Immature natural killer cell (primary cell): Measurements from ENCODE around the gene ST13. TPM values are rescaled to one million over a fixed set of nuclear protein-coding genes. Genes with fewer than 3 reads are reported as not detected.
"Not testable (repeated sequence)": the region's sequence is repeated elsewhere in the genome, so short reads cannot be mapped to it uniquely, and the experiment has no call there.

Experiments used
- DNase-seq, 3 donors: peaks; one replicate each; pipeline ENCODE4 v3.0.0; 2022; ENCODE audit warnings: mixed read lengths in 1 of 3
- H3K27ac Mint-ChIP-seq, 6 donors: one replicate each; pipeline ENCODE4 v1.8.0; 2020; ENCODE audit warnings: mixed read lengths in 6 of 6, mild to moderate bottlenecking in 5 of 6, inconsistent platforms in 4 of 6, moderate library complexity in 3 of 6
- H3K27me3 Mint-ChIP-seq, 3 donors: one replicate each; pipeline ENCODE4 v1.8.0; 2020 to 2021; ENCODE audit warnings: low read depth in 3 of 3, mild to moderate bottlenecking in 3 of 3, mixed read lengths in 3 of 3, moderate library complexity in 3 of 3, inconsistent platforms in 1 of 3
- H3K36me3 Mint-ChIP-seq, 3 donors: one replicate each; pipeline ENCODE4 v1.8.0; 2020; ENCODE audit warnings: mixed read lengths in 3 of 3, inconsistent platforms in 2 of 3, mild to moderate bottlenecking in 2 of 3
- H3K4me1 Mint-ChIP-seq, 2 donors: one replicate each; pipeline ENCODE4 v1.8.0; 2020; ENCODE audit warnings: inconsistent platforms in 2 of 2, mild to moderate bottlenecking in 2 of 2, mixed read lengths in 2 of 2, moderate library complexity in 1 of 2
- H3K4me3 Mint-ChIP-seq, 5 donors: one replicate each; pipeline ENCODE4 v1.8.0; 2020; ENCODE audit warnings: mild to moderate bottlenecking in 5 of 5, mixed read lengths in 5 of 5, inconsistent platforms in 3 of 5, moderate library complexity in 3 of 5
- H3K9me3 Mint-ChIP-seq, 6 donors: one replicate each; pipeline ENCODE4 v1.8.0; 2020; ENCODE audit warnings: mild to moderate bottlenecking in 6 of 6, mixed read lengths in 6 of 6, inconsistent platforms in 4 of 6, moderate library complexity in 3 of 6
- polyA plus RNA-seq, 3 donors: library from polyadenylated mRNA; unstranded; fragments of 300-500 nt; fragmentation: Illumina TruSeq; gene quantifications; one replicate each; pipeline ENCODE4 v1.2.3, GENCODE V29; 2021

Gene ST13
- polyA plus RNA-seq, result 100 to 1,000 TPM; 111 to 131 (median 111) TPM

DNA sequence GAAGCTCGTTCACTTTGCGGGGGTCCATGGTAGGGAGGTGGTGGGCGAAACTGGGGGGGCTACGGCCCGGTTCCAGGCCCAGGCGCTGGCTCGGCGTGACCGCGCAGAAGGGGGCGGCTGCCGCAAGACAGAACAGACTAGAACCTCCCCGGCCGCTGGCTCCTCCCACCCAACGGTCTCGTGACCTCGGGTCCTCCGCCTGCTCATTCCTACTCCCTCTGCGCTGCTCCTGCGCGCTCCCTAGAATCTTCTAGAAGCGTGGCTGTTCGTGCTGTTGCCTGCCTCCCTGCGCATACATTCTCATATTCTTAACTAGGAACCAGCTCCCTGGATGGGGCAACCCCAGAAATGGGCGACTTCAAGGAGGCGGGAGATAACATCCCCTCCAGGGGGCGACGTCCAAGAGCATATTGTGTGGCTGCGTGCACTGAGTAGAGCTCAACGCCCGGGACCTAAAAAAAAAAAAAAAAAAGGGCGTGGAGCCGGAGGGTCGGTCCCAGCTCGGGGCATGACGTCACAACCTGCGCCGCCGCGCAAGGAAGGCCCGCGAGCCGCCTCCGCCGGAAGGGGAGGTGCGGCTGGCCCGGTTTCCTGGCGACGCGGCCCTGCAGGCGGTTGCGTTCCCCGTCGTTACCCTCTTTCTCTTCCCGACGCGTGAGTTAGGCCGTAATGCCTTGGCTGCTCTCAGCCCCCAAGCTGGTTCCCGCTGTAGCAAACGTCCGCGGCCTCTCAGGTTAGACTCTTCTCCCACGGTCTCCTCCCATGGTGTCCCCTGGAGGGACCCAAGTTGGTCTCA, at the start of gene ST13, which contains the start of gene XPNPEP3:
Gene ST13 (minus strand): TSS at position 127 of the 796 bp plus-strand sequence. CDS start 99 bp downstream, at position 28.
Gene XPNPEP3 (plus strand): TSS at position 636 of the 796 bp plus-strand sequence. CDS start 34 bp downstream, at position 670.
- Mint-ChIP-seq H3K4me3 (peak within 1 kb of the TSS; percentile 99 to 100 (median 99)), H3K27me3 (peaks cover 6 to 16% (median 16%) of the 10 kb centered on the region in 3 donors), H3K4me1 (peaks cover 32 to 66% of the 10 kb centered on the region in 2 donors), H3K9me3 (no peaks in the 10 kb centered on the region), H3K27ac (peak within 1 kb of the TSS; percentile 99 to 100 (median 100)), H3K36me3 (peaks cover 0 to 8% (median 2%) of the 10 kb centered on the region in 3 donors)
- peak; percentile 96 to 97 (median 97) for DNase-seq

DNA sequence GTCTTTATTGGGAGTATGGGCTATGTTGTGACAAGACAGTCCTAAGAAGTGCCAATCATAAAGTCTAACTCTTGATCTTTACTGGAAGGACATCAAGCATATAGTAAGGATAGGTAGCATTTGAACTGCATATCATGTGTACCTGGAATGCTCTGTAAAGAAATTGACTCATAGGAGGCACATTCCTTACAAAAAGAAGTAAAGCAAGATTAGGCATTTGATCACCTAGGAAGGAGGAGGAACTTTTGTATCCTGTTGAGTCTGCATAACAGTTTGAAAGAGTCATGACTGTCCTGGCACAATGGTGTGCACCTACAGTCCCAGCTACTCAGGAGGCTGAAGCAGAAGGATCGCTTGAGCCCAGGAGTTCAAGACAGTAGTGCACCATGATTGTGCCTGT, 47.7 kb upstream of the ST13 start:
- no peak for DNase-seq
- Mint-ChIP-seq H3K9me3 (no peaks in the 10 kb centered on the region), H3K4me1 (peaks cover 0 to 4% of the 10 kb centered on the region in 2 donors), H3K27ac (no peak overlapping the region), H3K36me3 (peaks cover 0 to 23% (median 9%) of the 10 kb centered on the region in 3 donors), H3K27me3 (no peaks in the 10 kb centered on the region), H3K4me3 (no peak overlapping the region)

DNA sequence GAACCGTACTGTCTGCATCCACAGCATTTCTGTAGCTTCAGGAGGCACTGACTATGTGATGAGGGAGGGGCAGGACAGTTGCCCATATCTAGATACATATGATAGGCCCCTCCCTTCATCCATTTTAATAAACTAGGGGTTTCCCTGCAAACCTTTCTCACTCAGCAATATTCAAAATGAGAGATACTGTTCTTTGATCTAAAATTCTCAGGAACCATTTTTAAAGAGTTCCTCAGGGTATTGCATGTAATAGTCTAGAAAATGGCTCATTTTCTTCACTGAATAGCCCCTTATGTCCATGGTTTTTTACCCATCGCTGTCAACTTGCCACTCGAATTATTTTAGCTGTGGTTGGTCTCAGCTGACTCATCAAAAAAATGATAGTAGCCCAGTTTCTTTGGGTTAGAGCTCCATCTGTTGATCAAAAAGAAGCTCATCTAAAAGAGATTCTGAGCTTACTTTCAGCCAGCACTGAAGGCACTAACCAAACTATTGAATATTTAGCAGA, 42.5 kb upstream of the ST13 start:
- peaks cover 0 to 8% of the 10 kb centered on the region in 2 donors for H3K4me1 Mint-ChIP-seq
- no peak overlapping the region for H3K27ac Mint-ChIP-seq
- peaks cover 0 to 7% (median 4%) of the 10 kb centered on the region in 3 donors for H3K36me3 Mint-ChIP-seq
- no peaks in the 10 kb centered on the region for H3K27me3 Mint-ChIP-seq
- no peaks in the 10 kb centered on the region for H3K9me3 Mint-ChIP-seq
- no peak overlapping the region for H3K4me3 Mint-ChIP-seq
- peak; percentile 9 to 41 (median 17) for DNase-seq

DNA sequence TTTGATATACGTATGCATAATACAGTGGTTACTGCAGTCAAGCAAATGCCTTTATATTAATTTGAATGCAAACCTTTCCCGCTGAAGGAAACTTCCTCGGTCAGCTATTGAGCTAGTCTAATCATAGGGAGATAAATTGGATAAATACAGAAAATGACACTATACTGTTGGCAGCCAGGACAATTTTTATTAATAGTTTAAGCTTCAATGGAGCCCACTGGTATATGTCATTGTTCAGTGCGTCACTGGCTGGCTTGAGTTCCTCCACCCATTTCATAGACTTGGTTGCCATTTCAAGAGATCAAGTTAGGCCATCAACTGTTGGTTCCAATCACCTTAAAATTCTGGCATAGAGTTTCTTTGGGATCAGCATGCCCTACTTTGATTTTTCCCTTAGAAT, 38.0 kb upstream of the ST13 start:
- H3K27ac Mint-ChIP-seq, result no peak overlapping the region
- peaks cover 0 to 7% of the 10 kb centered on the region in 2 donors for H3K4me1 Mint-ChIP-seq
- no peak for DNase-seq
- no peaks in the 10 kb centered on the region for H3K27me3 Mint-ChIP-seq
- H3K4me3 Mint-ChIP-seq, result no peak overlapping the region
- peaks cover 0 to 4% (median 3%) of the 10 kb centered on the region in 3 donors for H3K36me3 Mint-ChIP-seq
- no peaks in the 10 kb centered on the region for H3K9me3 Mint-ChIP-seq

DNA sequence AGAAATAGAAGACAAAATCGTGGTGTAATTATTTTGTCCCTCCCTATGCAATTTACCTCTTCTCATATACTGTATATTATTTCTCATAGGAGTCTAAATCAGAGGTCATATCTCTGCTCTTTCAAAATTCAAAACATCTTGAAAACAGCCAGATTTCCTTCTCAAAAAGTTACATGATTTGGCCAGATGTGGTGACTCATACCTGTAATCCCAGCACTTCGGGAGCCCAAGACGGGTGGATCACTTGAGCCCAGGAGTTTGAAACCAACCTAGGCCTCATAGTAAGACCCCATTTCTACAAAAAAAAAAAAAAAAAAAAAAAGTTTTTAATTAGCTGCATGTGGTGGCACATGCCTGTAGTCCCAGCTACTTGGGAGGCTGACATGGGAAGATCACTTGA, 34.4 kb upstream of the ST13 start:
- H3K4me1 Mint-ChIP-seq, result no peaks in the 10 kb centered on the region
- H3K9me3 Mint-ChIP-seq, result no peaks in the 10 kb centered on the region
- H3K27ac Mint-ChIP-seq, result no peak overlapping the region
- no peak for DNase-seq
- no peaks in the 10 kb centered on the region for H3K27me3 Mint-ChIP-seq
- peaks cover 10 to 26% (median 17%) of the 10 kb centered on the region in 3 donors for H3K36me3 Mint-ChIP-seq
- H3K4me3 Mint-ChIP-seq, result no peak overlapping the region

DNA sequence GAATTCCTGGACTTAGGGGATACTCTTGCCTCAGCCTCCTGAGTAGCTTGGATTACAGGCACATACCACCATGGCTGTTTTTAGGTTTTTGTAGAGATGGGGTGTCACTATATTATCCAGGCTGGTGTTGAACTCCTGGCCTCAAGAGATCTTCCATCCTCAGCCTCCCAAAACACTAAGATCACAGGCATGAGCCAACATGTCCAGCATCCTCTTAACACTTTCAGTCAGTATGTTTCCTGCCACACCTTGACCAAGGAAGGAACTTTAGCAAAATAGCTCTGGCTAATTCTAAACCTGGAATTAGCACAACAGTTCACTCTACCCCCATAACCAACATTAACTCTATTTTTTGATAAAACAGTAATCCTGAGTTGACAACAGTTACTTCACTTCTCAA, 32.7 kb upstream of the ST13 start:
- no peaks in the 10 kb centered on the region for H3K9me3 Mint-ChIP-seq
- no peaks in the 10 kb centered on the region for H3K27me3 Mint-ChIP-seq
- peak overlapping the region in 1 of 6 donors; percentile 13 for H3K27ac Mint-ChIP-seq
- DNase-seq, result no peak
- H3K4me1 Mint-ChIP-seq, result no peaks in the 10 kb centered on the region
- H3K36me3 Mint-ChIP-seq, result peaks cover 10 to 27% (median 17%) of the 10 kb centered on the region in 3 donors
- no peak overlapping the region for H3K4me3 Mint-ChIP-seq

DNA sequence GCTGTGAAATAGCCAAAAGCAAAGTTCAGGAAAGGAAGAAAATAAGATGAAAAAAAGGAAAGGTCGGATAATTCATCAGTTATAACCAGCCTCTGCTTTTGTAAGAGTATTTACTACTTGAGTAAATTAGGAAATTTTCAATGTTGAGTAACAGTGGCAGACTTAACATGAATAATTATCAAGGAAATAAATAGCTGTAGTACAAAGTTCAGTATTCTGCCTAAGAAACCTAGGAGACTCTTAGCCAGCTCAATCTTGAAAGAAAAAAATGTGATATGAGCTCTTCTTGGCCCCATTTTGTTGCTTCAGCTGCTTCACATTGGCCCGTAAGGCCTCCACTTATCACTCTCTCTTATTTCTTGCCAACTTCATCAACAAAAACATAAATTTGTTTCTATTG, 22.5 kb upstream of the ST13 start:
- no peaks in the 10 kb centered on the region for H3K9me3 Mint-ChIP-seq
- H3K36me3 Mint-ChIP-seq, result peaks cover 5 to 11% (median 5%) of the 10 kb centered on the region in 3 donors
- no peak overlapping the region for H3K27ac Mint-ChIP-seq
- no peak overlapping the region for H3K4me3 Mint-ChIP-seq
- DNase-seq, result no peak
- H3K27me3 Mint-ChIP-seq, result no peaks in the 10 kb centered on the region
- no peaks in the 10 kb centered on the region for H3K4me1 Mint-ChIP-seq

DNA sequence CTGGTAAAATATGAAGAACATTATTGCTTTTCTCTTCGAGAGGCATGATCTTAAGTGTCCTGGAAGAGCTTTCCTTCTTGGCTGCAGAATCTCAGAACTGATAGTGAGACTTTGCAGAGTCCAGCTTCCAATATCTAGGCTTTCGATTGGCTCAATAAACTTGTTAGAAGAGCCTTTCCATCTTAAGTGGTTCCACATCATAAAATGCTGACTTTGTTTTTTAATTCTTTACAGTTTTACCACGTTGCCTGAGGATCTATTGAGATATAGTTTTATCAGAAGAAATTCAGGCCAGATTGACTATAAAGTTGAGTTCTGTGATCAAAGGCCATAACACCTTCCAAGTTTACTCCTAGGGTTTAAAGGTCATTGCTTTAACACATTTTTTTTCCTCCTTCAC, 21.0 kb upstream of the ST13 start:
- Mint-ChIP-seq H3K27ac (no peak overlapping the region), H3K27me3 (no peaks in the 10 kb centered on the region), H3K4me1 (no peaks in the 10 kb centered on the region), H3K9me3 (no peaks in the 10 kb centered on the region), H3K4me3 (no peak overlapping the region), H3K36me3 (peaks cover 5 to 11% (median 5%) of the 10 kb centered on the region in 3 donors)
- DNase-seq, result no peak

DNA sequence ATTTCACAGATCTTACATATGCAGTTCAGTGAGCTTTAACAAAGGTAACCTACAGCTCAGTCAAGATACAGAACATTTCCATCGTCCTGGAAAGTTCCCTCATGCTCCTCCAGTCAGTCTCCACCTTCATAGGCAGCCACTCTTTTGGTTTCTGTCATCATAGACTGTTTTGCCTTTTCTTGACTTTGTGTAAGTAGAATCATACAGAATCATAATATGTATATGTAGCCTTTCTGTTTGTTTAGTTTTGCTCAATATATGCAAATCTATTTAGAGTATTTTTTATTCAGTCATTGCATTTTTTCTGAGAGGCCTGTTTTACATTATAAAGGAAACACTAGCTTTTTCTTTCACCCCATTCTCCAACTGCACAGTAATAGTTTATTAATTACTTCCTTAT, 20.5 kb upstream of the ST13 start:
- Mint-ChIP-seq H3K27me3 (no peaks in the 10 kb centered on the region), H3K9me3 (no peaks in the 10 kb centered on the region), H3K4me3 (no peak overlapping the region), H3K36me3 (peaks cover 4 to 9% (median 7%) of the 10 kb centered on the region in 3 donors), H3K4me1 (no peaks in the 10 kb centered on the region), H3K27ac (no peak overlapping the region)
- DNase-seq, result no peak

DNA sequence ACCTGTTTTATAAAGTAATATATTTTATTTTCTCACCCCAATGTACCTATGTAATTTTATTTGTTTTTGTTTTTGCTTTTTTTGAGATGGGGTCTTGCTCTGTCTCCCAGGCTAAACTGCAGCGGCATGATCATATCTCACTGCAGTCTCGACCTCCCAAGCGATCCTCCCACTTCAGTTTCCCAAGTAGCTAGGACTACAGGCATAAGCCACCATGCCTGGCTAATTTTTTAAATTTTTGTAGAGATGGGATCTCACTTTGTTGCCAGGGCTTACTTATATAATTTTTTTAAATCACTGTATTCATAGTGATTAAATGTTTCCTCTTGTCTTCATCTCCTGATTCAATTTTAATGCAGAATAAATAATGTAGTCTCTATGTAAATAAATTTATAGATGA, 18.7 kb upstream of the ST13 start:
- H3K4me3 Mint-ChIP-seq, result no peak overlapping the region
- no peaks in the 10 kb centered on the region for H3K9me3 Mint-ChIP-seq
- no peak overlapping the region for H3K27ac Mint-ChIP-seq
- H3K4me1 Mint-ChIP-seq, result no peaks in the 10 kb centered on the region
- H3K27me3 Mint-ChIP-seq, result no peaks in the 10 kb centered on the region
- H3K36me3 Mint-ChIP-seq, result peaks cover 4 to 8% (median 4%) of the 10 kb centered on the region in 3 donors
- no peak for DNase-seq

DNA sequence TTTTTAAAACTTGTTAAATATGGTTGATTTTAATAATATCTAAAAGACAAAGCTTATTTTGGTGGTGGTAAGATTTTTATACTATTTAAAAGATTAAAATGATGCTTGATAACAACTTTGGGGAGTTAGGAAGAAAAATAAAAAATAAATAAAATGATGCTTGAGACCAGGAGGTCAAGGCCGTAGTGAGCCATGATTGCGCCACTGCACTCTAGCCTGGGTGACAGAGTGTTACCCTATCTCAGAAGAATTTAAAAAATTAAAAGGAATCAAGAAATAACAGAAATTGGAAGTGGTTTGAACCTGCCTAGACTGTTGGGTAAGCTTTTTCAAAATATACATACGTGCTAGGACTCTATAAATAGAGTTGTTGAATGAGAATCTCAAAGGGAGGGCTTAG, 17.6 kb upstream of the ST13 start:
- no peak overlapping the region for H3K27ac Mint-ChIP-seq
- no peaks in the 10 kb centered on the region for H3K27me3 Mint-ChIP-seq
- no peaks in the 10 kb centered on the region for H3K4me1 Mint-ChIP-seq
- no peak for DNase-seq
- no peak overlapping the region for H3K4me3 Mint-ChIP-seq
- peaks cover 4 to 8% (median 4%) of the 10 kb centered on the region in 3 donors for H3K36me3 Mint-ChIP-seq
- H3K9me3 Mint-ChIP-seq, result no peaks in the 10 kb centered on the region

DNA sequence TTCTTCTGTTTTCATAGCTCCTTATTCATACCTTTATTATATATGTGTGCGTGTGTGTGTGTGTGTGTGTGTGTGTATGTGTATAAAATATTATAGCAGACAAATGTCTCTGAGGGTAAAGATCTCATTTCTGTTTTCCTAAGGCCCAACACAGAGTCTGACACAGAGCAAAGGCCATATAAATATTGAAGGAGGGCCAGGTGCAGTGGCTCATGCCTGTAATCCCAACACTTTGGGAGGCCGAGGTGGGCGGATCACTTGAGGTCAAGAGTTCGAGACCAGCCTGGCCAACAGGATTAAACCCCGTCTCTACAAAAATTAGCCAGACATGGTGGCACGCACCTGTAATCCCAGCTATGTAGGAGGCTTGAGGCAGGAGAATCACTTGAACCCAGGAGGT, 11.9 kb upstream of the ST13 start:
- not testable (repeated sequence) for H3K27me3 Mint-ChIP-seq, DNase-seq, H3K4me3 Mint-ChIP-seq, H3K4me1 Mint-ChIP-seq, H3K9me3 Mint-ChIP-seq, H3K36me3 Mint-ChIP-seq
- peak overlapping the region in 1 of 6 donors; percentile 4 for H3K27ac Mint-ChIP-seq

DNA sequence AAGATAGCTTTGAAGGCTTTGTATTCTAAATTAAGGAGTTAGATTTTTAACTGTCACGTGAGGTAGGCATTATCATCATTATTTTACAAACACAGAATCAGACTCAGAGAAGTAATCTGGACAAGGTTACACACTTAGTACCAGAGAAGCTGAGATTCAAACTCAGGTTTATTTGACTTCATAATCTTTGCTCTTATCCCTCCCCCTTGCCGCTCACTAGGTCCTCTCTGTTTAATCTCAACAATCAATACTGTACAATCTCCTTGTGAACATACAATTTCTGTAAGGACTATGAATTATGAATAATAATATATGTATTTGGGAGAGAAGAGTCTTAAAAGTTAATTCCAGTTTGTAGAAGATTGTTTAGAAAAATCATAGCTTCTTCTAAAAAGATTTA, 10.7 kb upstream of the ST13 start:
- H3K9me3 Mint-ChIP-seq, result no peaks in the 10 kb centered on the region
- H3K4me1 Mint-ChIP-seq, result no peaks in the 10 kb centered on the region
- peaks cover 4 to 7% (median 4%) of the 10 kb centered on the region in 3 donors for H3K36me3 Mint-ChIP-seq
- peaks cover 0 to 1% (median 0%) of the 10 kb centered on the region in 3 donors for H3K27me3 Mint-ChIP-seq
- no peak overlapping the region for H3K4me3 Mint-ChIP-seq
- no peak for DNase-seq
- no peak overlapping the region for H3K27ac Mint-ChIP-seq

DNA sequence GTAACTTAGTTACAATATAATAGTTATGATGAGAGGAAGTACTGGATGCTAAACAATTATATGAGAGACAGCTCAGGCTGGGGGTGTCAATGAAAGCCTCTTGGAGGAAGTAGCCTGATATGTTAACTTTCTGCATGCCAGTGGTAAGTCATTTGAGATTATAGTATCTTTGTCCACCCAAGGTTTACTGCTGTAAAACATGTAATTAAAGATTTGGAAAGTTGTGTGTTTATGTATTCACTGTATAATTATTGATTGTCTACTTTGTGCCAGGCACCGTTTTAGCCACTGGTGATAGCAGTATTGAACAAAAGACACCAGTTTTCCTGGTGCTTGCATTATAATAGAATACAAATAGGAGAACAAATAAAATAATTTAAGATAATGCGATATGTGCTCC, 6.1 kb upstream of the ST13 start:
- Mint-ChIP-seq H3K27me3 (peaks cover 0 to 6% (median 1%) of the 10 kb centered on the region in 3 donors), H3K27ac (no peak overlapping the region), H3K36me3 (peaks cover 0 to 11% (median 4%) of the 10 kb centered on the region in 3 donors), H3K4me1 (peaks cover 6 to 17% of the 10 kb centered on the region in 2 donors), H3K9me3 (no peaks in the 10 kb centered on the region), H3K4me3 (no peak overlapping the region)
- no peak for DNase-seq
